NCI-H187 treated with DMSO at 0.1 percent for 48 hours (cell line): ENCODE data around the gene ABCF1.

ENCODE experiments used
- DNase-seq: peaks from one replicate; lab custom pipeline; 2025; lab: John Stamatoyannopoulos, UW

ABCF1 gene

DNA sequence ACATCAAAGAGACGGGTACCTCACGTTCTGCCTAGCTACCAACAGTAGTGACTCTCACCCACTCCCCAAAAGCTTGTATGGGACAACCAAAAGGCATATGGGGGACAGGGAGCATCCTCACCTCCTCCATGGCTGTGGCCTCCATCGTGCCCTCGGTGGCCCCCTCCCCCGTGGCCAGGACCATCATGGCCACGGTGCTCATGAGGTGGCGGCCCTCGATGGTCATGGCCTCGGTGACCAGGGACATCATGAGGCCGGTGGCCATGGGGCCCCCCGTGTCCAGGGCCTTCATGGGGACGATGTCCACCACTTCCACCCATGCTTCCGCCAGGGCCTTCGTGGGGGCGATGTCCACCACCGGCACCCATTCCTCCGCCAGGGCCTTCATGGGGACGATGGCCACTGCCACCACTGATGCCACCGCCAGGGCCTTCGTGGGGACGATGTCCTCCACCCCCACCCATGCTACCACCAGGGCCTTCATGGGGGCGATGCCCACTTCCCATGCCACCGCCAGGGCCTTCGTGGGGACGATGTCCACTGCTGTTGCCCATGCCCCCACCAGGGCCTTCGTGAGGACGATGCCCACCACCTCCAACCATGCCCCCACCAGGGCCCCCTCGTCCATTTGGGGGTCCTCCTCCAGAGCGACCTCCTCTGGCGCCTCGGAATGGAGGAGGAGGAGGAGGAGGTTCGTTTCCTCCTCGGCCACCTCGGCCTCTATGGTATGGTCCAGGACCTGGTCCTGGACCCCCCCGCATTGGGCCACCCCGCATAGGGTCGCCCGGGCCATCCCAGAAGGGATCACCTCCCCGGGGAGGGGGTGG is 30.8 kb downstream of the ABCF1 start:
- no peak for DNase-seq

DNA sequence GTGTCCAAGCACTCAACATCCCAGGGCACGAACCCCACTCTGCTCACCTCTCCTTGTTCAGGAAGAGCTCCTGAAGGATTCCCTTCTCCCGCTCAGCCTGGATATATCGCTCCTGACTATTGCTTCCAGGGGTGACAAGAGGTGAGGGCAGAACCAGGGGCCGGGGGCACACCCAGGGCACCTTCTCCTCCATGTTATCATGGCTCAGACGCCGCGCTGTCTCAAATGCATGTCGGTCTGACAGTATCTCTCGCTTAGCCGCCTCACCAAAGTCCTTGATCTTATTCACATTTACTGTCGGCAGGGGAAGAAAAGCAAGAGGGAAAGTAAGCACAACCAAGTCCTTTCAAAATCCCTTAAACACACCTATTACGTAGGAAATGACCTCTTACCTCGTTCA is 32.7 kb downstream of the ABCF1 start:
- DNase-seq = no peak

DNA sequence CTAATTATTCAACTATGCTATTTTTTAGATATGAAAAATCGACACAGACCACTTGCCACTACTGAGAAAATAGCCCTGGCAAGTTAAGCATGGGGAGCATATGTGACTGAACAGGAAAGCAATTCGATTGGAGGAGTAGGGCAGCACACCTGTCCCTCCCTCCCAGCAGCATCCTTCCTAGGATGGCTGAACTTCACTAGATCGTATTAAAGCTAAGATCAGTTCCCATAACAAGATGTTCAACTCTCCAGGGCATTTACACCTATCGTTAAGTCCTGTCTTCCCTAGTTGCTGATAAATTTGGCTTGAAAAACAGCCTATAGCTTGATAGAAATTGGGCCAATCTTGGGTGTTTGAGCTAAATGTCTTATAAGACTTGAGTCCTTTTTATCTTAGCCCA is 38.8 kb downstream of the ABCF1 start:
- DNase-seq = no peak

DNA sequence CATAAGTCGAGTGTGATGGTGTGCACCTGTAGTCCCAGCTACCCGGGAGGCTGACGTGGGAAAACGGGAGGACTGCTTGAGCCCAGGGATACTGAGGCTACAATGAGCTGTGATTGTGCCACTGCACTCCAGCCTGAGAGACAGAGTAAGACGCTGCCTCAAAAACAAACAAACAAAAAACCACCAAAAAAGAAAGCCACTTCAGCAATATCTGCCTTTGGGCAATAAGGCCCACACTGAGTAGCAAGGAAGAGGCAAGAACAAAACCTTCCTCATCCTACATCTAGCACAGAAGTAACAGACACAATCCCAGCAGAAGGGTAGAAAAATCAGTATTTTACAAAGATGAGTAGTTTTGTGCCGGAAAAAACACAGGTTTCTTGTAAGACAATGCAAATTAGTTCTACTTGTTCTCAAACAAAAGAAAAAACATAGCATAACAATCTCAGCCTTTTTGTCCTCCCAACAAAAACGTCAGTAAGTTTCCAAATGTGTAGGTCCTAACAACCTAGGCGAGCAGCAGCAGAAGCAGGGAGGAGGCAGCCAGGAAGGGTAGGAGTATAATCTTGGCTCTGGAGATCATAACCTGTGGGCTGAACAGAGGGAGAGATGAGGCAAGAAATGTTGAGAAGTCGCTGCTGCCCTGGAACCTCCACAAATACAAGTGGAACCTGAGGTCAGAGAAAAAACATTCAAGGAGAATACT is 40.1 kb downstream of the ABCF1 start:
- DNase-seq = no peak

DNA sequence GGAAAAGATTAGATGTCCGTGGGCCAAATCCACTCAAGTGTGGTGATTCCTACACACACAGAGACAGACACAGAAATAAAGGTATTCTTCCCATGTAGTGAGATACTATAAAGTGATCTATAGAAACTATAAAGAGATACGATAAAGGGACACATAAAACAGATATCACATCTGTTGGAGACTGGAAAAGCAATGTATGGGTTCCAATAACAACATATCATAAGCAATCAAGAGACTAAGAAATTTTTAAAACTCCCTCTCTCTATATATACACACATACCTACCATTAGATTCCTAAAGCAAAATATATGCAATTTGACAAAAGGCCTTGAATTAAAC is 40.6 kb downstream of the ABCF1 start:
- DNase-seq = no peak

DNA sequence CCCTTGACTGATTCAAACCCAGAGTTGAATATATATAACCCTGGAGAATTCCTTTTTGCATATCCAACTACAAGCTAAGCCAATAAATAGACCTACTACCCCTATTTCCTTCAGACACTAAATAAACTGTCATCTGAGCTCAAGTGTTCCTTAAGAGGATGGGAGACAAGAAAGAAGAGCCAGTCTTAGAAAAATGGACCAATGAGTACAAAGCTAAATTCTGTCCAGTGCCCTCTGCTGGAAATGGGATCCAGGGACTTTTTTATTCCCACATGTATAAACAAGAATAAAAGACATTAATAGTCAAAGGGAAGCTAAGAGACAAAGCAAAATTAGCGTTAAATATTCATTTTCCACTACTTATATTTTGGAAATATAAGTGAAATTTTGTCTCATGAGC is 41.0 kb downstream of the ABCF1 start:
- DNase-seq = no peak

DNA sequence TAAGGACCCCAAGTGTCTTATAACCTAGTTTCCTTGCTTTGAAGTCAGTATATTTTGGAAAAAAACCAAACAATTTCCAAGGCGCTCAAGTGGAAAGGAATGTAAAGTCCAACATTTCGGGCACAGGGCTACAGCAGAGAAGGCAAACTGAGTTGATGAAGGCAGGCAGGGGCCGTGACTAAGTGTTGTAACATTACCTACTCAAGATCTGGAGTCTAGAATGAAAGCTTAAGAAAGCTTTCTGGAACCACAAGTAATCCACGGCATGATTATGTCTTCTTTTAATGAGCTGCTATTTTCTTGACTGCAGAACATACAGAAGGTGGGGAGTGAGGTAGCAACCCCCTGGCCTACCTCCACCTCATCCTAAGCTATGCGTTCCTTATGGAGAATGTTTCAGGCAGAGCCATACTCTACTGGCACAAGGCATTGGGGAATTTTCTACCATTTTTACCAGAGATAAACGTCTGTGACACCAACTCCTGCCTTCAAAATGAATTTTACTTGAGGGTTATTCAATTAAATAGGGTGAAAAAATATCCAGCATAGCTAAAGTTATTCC is 41.5 kb downstream of the ABCF1 start:
- DNase-seq = no peak

DNA sequence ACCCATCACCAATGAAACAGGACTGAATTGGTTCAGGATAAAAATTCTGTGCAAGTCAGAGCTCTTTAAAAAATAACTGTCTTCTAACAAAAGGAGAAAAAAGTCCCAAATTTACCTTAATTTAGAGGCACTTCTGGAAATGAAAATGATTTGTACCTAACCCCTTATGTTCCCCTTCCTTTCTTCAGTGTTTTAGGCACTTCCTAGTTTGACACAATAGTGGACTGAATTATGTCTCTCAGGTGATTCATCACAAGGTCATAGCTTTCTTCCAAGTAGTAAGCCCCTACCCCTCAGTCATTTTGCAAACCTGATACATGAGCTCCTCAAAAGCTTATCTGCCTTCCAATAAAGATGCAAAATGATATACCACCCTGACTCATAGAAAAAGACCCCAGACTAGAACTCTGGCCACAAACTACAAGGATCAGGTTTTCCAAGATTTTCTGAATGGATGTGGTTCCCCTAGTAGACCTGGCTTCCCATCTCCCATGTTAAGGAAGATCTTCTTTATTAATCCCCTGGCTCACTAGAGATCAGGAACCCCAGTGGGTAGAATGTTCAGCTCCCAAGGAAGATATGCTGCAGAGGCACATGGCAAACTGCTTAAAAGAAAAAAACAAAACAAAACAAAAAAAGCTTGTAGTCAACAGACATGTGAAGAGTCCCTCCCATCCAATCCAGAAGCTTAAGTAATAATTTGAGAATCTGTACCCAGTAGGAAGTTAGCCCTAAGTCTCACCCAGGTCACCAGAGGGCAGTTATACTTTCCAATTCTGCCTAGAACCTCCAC is 42.2 kb downstream of the ABCF1 start:
- DNase-seq = no peak

DNA sequence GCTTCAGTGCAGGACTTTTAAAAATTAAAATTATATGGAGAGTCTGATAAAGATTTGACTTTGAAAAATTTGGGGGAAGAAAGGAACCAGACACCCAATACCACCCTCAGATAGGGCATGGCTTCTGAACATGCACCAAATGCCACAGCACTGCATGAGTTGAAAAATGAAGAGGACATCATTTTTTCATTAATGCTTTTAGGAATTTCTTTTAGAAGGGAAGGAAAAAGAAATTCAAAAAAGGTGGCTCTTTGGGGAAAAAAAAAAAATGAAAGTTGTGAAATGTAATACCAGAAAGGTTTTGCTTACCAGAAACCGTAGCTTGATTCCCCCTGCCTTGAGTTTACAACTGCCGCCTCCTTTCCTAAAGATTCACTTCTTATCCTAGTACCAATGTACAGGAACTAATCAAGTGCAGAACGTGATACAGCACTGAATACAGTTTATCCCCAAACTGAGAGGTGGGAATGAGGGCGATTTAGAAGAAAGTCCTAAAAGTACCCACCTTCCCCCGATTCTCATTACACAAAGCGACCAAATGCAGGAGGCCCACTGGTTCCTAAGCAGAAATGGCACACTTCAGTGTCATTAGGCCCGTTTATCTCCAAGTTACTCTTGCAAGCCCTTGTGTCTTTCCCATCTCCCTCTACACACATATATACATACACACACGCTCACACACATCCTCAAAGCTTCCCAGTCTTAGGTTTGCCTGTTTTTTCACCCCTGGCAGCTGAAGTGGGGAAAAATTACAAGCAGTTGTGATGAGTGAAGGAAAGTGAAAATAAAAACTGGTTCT is 43.0 kb downstream of the ABCF1 start:
- no peak for DNase-seq

DNA sequence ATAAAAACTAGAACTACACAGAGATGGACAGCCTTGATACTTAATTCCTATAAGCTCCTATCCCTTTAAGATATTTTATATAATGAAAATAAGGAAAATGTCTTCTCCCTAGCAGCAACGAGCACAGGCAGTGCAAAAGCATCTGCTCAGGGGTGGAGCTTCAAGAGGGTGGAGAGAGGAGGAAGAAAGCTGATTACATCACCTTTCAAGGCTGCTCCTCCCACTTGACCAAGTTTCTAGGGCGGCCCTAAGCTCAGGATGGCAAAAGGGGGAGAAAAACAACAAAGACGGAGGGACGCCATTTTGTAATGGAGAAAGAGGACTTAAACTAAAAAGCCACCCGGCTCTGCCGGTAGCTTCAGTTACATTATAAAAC is 43.6 kb downstream of the ABCF1 start:
- peak; percentile 94 for DNase-seq

DNA sequence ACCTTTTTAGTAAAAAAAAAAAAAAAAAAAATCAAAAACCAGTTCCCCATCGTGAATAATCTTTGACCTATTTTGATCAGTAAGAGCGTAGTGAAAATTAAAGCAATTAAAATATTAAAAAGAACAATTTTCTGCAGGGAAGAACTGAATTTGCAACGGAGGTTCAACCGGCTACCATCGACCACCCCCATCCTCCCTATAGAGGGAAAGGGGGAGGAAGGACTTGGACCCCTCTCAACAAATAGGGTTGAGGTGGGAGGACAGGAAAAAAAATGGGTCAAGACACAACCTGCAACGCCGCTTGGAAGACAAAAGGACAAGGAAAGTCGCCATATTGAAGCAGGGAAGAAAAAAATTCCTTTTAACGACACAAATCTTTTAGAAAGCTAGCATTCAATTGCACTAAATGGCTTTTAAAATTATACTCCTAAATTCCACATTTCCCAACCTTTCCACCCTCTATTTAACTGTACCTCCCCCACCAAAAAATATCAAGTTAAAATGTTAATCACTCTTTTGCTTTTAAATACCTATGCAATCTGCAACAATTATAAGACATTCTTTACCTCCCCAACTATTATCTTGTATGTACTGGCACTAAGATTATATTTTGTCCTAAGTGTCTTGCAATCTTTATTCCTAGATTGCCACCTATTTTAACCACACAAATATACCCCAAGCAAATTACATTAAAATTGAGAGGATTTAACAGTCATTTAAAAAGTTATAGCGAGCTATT is 44.1 kb downstream of the ABCF1 start:
- DNase-seq = no peak

DNA sequence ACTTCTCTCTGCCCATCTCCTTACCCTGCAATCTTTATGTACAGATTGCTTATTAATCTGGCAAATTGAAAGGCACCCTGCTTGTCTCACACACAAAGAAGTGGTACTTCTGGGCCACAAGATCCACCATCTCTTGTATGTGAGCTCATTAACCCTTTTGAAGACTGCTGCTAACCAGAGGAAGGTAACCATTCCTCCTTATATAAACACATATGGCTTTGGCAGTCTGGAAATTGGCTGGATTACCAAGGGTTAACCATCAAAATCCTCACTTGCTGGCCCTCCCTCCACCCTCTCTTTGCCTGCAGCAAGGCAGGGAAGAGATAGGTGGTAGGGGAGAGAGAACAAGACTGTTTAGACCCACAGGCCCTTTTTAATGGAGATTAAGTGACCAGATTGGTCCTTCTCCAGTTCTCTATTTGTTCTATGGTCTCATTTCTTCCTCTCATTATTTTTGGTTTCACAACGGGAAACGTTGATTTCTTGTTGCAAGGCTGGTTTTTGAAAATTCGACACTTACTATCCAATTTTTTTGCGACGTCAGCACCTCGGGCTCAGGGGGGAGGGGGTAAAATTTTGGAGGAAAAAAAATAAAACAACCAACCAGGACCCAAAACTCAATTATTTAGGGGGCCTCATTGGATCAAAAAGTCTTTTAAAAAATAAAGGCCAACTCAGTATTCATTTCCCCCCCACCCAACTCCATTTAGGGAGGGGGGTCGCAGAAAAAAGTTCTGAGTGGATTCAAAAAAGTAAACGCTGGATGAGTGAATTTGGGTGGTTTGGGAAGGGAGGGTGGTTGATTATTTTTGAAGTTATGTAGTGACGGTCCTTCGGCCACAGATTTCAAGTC is 44.9 kb downstream of the ABCF1 start:
- no peak for DNase-seq

DNA sequence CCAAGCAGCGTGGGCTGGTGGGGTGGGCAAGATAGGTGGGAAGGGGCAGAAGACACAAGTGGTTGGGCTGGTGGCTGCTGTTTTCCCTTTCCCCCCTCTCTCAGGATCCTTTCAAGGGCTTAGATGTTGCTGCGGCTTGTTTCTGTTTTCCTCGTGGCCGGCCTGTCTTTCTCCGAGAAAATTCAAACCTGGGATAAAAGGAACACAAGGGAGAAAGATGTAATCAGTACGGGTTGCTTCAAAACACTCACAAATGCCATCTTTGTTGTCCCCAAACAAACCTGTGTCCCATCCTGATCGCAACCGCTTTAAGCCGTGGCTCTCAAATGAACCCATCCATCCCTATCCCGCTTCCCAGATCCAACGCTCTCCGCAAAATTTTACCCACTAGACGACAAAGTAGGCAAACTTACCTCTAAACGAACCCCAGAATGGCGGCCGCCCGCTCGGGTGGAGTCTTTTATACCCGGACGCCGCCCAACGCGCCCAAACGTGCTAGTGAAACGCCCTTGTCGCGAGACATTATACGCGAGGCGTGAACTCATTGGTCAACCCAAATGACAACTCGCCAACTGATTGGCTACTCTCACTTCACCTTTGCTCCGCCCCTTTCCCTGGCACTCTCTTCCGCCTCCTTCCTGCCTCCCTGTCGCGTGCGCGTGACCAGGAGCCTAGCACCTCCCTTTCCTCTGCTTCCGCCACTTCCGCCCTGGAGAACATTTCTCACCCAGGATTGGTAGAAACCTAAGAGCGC is 45.7 kb downstream of the ABCF1 start, which contains the start of gene PPP1R10:
Gene PPP1R10, minus strand, starts transcription at position 433 of the 754 bp plus-strand sequence. CDS start 7,299 bp downstream, outside the sequence.
- DNase-seq = peak; percentile 99

DNA sequence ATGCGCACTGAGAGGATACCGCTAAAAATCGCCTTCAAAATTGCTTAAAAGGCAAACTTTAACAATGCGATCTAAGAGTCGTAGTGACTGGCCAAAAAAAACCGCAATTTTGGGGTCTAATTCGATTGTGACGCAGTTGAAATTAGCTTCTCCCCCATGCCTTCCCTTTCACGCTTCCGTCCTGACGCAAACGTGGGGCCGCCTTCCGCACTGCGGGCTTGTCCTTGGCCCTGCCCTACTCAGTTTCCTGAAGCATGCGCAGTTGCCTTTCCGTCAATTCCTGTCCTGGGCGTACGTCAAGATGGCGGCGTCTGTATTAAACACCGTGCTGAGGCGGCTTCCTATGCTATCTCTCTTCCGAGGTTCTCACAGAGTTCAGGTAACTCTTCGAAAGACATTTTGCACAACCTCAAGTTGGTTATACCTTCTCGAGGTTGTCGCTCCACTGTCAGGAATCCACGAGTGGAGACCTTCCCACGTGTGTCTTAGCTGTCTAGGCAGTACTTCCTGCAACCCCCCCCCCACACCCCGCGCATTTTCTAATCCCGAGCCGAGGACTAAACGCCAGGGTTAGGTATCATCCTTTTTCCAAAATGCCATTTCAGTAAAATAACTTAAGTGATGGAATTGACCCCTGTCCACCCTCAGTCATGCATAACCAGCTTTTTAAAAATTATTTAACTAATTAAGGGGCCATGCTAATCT is 46.5 kb downstream of the ABCF1 start, which contains the start of gene MRPS18B:
Gene MRPS18B, plus strand, starts transcription at position 276 of the 705 bp plus-strand sequence. Its CDS starts 26 bp downstream, at position 302.
- DNase-seq = peak; percentile 79

DNA sequence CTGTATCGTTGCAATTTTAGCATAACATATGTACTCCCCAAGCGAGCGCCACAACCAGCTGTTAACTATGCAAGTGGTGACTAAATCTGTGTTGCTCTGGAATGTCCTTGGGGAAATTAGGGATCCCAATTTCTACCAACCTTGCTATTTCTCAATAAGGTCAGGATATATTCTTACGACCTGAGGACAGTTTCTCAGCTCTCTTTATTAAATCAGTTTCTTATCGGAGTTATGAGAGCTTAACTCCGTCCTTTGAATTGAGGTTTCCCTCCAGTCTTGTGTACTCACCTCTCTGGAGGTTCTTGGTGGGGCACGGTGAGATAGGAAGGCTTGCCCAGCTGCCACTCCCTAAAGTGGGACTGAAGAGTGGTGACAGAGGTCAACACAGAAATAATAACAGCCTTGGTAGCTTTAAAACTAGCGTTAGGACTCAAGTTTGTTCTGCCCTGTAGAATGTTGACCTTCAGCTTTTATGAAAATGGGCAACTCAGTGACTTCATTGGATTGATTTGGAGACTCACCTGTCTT is 47.1 kb downstream of the ABCF1 start:
- DNase-seq = no peak

DNA sequence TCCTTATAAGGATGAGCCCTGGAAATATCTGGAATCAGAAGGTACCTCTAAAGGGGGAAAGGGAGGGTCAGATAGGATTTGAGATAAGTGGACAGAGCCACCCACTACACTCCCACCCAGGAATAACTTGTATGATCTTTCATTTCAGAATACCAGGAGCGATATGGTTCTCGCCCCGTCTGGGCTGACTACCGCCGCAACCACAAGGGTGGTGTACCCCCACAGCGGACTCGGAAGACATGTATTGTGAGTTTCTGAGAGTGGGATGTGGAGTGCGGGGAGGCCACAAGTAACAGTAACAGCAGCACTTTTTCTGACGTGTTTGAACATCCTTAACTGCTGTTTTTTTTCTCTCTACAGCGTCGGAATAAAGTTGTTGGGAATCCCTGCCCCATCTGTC is 48.3 kb downstream of the ABCF1 start:
- no peak for DNase-seq

DNA sequence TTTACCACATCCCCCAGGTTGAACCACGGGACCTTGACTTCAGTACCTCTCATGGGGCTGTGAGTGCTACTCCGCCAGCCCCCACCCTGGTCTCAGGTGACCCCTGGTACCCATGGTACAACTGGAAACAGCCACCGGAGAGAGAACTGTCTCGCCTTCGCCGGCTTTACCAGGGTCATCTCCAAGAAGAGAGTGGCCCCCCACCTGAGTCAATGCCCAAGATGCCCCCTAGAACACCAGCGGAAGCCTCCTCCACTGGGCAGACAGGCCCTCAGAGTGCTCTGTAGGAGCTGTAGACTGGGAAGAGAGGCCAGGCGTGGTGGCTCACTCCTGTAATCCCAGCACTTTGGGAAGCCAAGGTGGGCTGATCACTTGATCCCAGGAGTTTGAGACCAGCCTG is 54.3 kb downstream of the ABCF1 start:
- DNase-seq = no peak
